Lung (tissue), 12 donors: Measurements from ENCODE around the gene IQGAP2. TPM values are rescaled to one million over a fixed set of nuclear protein-coding genes. Genes with fewer than 3 reads are reported as not detected.

ENCODE experiments used
- ATAC-seq: fragments of 200-7000 bp; cut with Tn5 transposase; one replicate; pipeline ENCODE4 v1.9.1; 2020; ENCODE audit warnings: moderate number of reproducible peaks; ENCODE audit not compliant: insufficient read depth, low FRiP score
- DNase-seq, 3 donors: peaks; one replicate each; pipeline ENCODE4 v3.0.0-alpha.2; 2013 to 2017
- H3K27ac ChIP-seq, 2 donors: one replicate each; pipeline ENCODE4 v1.5.1; 2013; ENCODE audit warnings: mild to moderate bottlenecking in 2 of 2, moderate library complexity in 2 of 2, control low read depth in 1 of 2, inconsistent platforms in 1 of 2, low read depth in 1 of 2, low read length in 1 of 2
- H3K27me3 ChIP-seq, 3 donors: one replicate each; pipeline ENCODE4 v1.5.1; 2013; ENCODE audit warnings: low read length in 2 of 3; ENCODE audit not compliant: control insufficient read depth in 3 of 3, insufficient read depth in 3 of 3
- H3K36me3 ChIP-seq, 4 donors: one replicate each; pipeline ENCODE4 v1.5.1; 2013; ENCODE audit warnings: low read length in 4 of 4, mild to moderate bottlenecking in 1 of 4, moderate library complexity in 1 of 4; ENCODE audit not compliant: control insufficient read depth in 4 of 4, insufficient read depth in 4 of 4
- H3K4me1 ChIP-seq, 5 donors: one replicate each; pipeline ENCODE4 v1.5.1; 2013; ENCODE audit warnings: low read length in 5 of 5, mild to moderate bottlenecking in 2 of 5, moderate library complexity in 1 of 5; ENCODE audit not compliant: control insufficient read depth in 5 of 5, insufficient read depth in 5 of 5
- H3K4me3 ChIP-seq: one replicate; pipeline ENCODE4 v1.5.1; 2013; ENCODE audit warnings: mild to moderate bottlenecking, control low read depth, moderate library complexity
- H3K9ac ChIP-seq, 2 donors: one replicate each; pipeline ENCODE4 v1.5.1; 2013; ENCODE audit warnings: low read length in 2 of 2, control low read depth in 1 of 2; ENCODE audit not compliant: insufficient read depth in 1 of 2
- H3K9me3 ChIP-seq, 4 donors: one replicate each; pipeline ENCODE4 v1.5.1; 2013; ENCODE audit warnings: low read length in 3 of 4, mild to moderate bottlenecking in 1 of 4, moderate library complexity in 1 of 4; ENCODE audit not compliant: control insufficient read depth in 4 of 4, insufficient read depth in 3 of 4
- WGBS, 2 donors: extraction: QIAGEN DNeasy Blood & Tissue Kit; methylation state at CpG; one replicate each; pipeline ENCODE4 v1.1.7; 2013; 5-methylcytosine and 5-hydroxymethylcytosine counted together
- polyA plus RNA-seq, 2 donors: library from polyadenylated mRNA; stranded (reverse); fragments of 200-250 nt; gene quantifications; one replicate each; pipeline ENCODE4 v1.2.1, GENCODE V29; 2013
- total RNA-seq, 2 donors: library from RNA; depleted of rRNA in 1 of 2; stranded (reverse); fragments of >200 nt in 1 of 2; gene quantifications; one replicate each; pipeline ENCODE4 v1.2.1, GENCODE V29; 2014 to 2021
- TF ChIP-seq, protein P1 (sequence below): IDR thresholded peaks from 2 replicates; pipeline ENCODE4 v1.5.1; 2012; ENCODE audit warnings: mild to moderate bottlenecking; ENCODE audit errors: control extremely low read depth, extremely low read depth
- donor health status: control.
- donor health status: control.
- donor health status: Bipolar disorder and iron deficiency.
- donor health status: healthy.
- donor health status: DM: yes; HTN: yes; CAD: no.

Gene IQGAP2
- total and polyA plus RNA-seq, 4 donors: 6.0 to 33.6 (median 13.7) TPM

DNA sequence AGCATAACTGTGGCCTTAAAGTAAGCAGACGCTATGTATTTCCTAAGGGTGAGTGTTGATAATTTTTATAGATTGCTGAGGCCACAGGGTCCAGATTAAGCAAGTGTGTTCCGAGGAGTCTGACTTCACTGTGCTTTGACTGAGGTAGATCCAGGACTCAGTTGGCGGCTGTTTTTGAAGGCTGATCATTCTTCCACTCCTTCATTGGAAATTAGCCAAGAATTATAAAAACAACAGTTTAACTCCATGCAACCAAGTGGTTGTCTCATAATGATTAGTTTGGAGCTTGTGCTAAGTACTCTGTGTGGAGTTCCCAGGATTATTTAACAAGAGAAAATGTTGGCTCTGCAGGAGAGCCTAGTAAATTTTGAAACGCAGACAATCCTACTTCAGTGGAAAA lies 19.1 kb downstream of the IQGAP2 start:
- no peaks in the 10 kb centered on the region for H3K9me3 ChIP-seq
- WGBS, 2 donors: 61 to 73% methylated on average over 4 of the region's 4 CpGs
- ATAC-seq: no peak

DNA sequence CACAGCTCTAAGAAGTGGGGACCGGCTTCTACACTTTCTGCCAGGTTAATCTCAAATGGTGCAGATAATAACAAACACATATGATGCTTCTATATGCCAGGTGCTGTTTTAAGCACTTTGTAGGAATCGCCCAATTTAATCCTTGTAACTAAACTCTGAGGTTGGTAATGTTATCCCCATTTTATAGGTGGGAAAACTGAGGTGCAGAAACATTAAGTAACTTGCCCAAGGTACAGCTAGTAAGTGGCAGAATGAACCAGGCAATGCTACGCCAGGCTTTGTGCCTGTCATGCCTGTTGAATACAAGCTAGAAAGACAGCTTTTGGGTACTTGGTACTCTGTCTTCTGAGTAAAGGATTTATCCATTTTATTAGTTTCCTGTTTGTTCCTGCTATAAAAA lies 19.7 kb downstream of the IQGAP2 start:
- H3K27ac ChIP-seq: no peak overlapping the region
- no peaks in the 10 kb centered on the region for H3K36me3 ChIP-seq
- WGBS, 2 donors: 94 to 99% methylated on average over 3 of the region's 3 CpGs
- no peaks in the 10 kb centered on the region for H3K9me3 ChIP-seq
- H3K9ac ChIP-seq: no peak overlapping the region
- H3K27me3 ChIP-seq: no peaks in the 10 kb centered on the region
- ATAC-seq (no peak), DNase-seq (no peak)
- peaks cover 0 to 31% (median 13%) of the 10 kb centered on the region in 5 donors for H3K4me1 ChIP-seq
- TF ChIP-seq, protein P1, sequence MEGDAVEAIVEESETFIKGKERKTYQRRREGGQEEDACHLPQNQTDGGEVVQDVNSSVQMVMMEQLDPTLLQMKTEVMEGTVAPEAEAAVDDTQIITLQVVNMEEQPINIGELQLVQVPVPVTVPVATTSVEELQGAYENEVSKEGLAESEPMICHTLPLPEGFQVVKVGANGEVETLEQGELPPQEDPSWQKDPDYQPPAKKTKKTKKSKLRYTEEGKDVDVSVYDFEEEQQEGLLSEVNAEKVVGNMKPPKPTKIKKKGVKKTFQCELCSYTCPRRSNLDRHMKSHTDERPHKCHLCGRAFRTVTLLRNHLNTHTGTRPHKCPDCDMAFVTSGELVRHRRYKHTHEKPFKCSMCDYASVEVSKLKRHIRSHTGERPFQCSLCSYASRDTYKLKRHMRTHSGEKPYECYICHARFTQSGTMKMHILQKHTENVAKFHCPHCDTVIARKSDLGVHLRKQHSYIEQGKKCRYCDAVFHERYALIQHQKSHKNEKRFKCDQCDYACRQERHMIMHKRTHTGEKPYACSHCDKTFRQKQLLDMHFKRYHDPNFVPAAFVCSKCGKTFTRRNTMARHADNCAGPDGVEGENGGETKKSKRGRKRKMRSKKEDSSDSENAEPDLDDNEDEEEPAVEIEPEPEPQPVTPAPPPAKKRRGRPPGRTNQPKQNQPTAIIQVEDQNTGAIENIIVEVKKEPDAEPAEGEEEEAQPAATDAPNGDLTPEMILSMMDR: no peak
- H3K4me3 ChIP-seq: no peak overlapping the region

More for the DNA sequence above, 19.1 kb downstream of the IQGAP2 start:
- no peaks in the 10 kb centered on the region for H3K27me3 ChIP-seq
- H3K9ac ChIP-seq: no peak overlapping the region
- peak in 2 of 3 donors; percentile 54 to 55 for DNase-seq
- H3K4me1 ChIP-seq: peaks cover 0 to 26% (median 13%) of the 10 kb centered on the region in 5 donors
- TF ChIP-seq, protein P1: no peak
- H3K4me3 ChIP-seq: no peak overlapping the region
- no peaks in the 10 kb centered on the region for H3K36me3 ChIP-seq
- no peak overlapping the region for H3K27ac ChIP-seq

DNA sequence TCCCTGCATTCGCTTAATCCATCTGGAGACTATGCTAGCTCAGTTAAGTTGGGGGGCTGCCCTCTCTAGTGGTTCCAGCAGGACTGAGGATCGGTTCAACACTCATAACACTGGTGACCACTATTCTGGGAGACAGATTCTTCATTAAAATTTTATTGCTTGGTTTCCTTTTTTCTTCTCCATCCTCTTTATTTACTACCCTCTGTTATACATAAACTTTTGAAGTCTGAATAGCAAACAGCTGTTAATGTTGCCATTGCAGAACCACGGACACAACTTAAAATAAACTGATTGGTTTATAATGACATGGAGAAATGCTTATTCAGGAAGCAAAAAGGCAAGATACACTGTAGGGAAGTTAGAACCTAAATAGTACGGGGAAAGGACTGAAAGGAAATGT lies 22.1 kb downstream of the IQGAP2 start:
- H3K4me3 ChIP-seq: no peak overlapping the region
- 30 to 52% methylated on average over 4 of the region's 4 CpGs for WGBS, 2 donors
- no peak overlapping the region for H3K9ac ChIP-seq
- no peak overlapping the region for H3K27ac ChIP-seq
- DNase-seq: peak in 2 of 3 donors; percentile 48 to 59
- no peak for ATAC-seq
- TF ChIP-seq, protein P1: no peak
- no peaks in the 10 kb centered on the region for H3K36me3 ChIP-seq
- H3K27me3 ChIP-seq: no peaks in the 10 kb centered on the region
- peaks cover 0 to 33% (median 13%) of the 10 kb centered on the region in 5 donors for H3K4me1 ChIP-seq
- H3K9me3 ChIP-seq: no peaks in the 10 kb centered on the region
